H9 (cell line): ENCODE measurements around the gene PPFIA4. TPM values are rescaled to one million over a fixed set of nuclear protein-coding genes. Genes with fewer than 3 reads are reported as not detected.
A peak's percentile ranks its signal among the peaks of the same experiment; 100 is the strongest.

Experiments used
- DNase-seq: peaks from one replicate; pipeline ENCODE4 v3.0.0-alpha.2; 2017
- H2AFZ ChIP-seq: one replicate; pipeline ENCODE4 v1.6.1; 2013; ENCODE audit warnings: mild to moderate bottlenecking, low read length, control low read depth, moderate library complexity
- H2AK5ac ChIP-seq: 2 replicates; pipeline ENCODE4 v1.6.1; 2013; ENCODE audit warnings: low read length, control low read depth, mixed read lengths; ENCODE audit not compliant: insufficient read length
- H2BK120ac ChIP-seq: one replicate; pipeline ENCODE4 v1.6.1; 2013; ENCODE audit warnings: low read depth, mild to moderate bottlenecking, low read length, control low read depth, inconsistent platforms; ENCODE audit not compliant: poor library complexity, severe bottlenecking
- H2BK12ac ChIP-seq: 2 replicates; pipeline ENCODE4 v1.6.1; 2013; ENCODE audit warnings: low read length, control low read depth, mixed read lengths, low read depth; ENCODE audit not compliant: insufficient read length
- H2BK15ac ChIP-seq: 2 replicates; pipeline ENCODE4 v1.6.1; 2013; ENCODE audit warnings: low read depth, low read length, control low read depth
- H2BK20ac ChIP-seq: one replicate; pipeline ENCODE4 v1.6.1; 2013; ENCODE audit warnings: low read depth, mild to moderate bottlenecking, low read length, control low read depth, inconsistent platforms; ENCODE audit not compliant: poor library complexity, severe bottlenecking
- H2BK5ac ChIP-seq: 2 replicates; pipeline ENCODE4 v1.6.1; 2013; ENCODE audit warnings: low read length, control low read depth, mixed read lengths; ENCODE audit not compliant: insufficient read length
- H3K14ac ChIP-seq: 2 replicates; pipeline ENCODE4 v1.6.1; 2013; ENCODE audit warnings: low read length, control low read depth; ENCODE audit not compliant: insufficient read depth
- H3K18ac ChIP-seq: 2 replicates; pipeline ENCODE4 v1.6.1; 2013; ENCODE audit warnings: low read depth, mild to moderate bottlenecking, mixed read lengths, low read length, control low read depth; ENCODE audit not compliant: insufficient read length
- H3K23ac ChIP-seq: 2 replicates; pipeline ENCODE4 v1.6.1; 2013; ENCODE audit warnings: low read length, control low read depth, mixed read lengths, low read depth; ENCODE audit not compliant: insufficient read length
- H3K23me2 ChIP-seq: 2 replicates; pipeline ENCODE4 v1.6.1; 2013; ENCODE audit warnings: low read depth, mild to moderate bottlenecking, mixed read lengths, low read length, control low read depth; ENCODE audit not compliant: insufficient read length, poor library complexity, severe bottlenecking
- H3K27ac ChIP-seq: 2 replicates; pipeline ENCODE4 v1.5.1; 2013; ENCODE audit warnings: low read length, control low read depth, mixed read lengths, low read depth; ENCODE audit not compliant: insufficient read length
- H3K27me3 ChIP-seq: 2 replicates; pipeline ENCODE4 v1.6.1; 2013; ENCODE audit warnings: low read length, control low read depth, inconsistent platforms; ENCODE audit not compliant: insufficient read depth
- H3K4ac ChIP-seq: 2 replicates; pipeline ENCODE4 v1.6.1; 2013; ENCODE audit warnings: low read depth, mild to moderate bottlenecking, control low read depth, inconsistent platforms, low read length, moderate library complexity
- H3K4me1 ChIP-seq: 2 replicates; pipeline ENCODE4 v1.6.1; 2013; ENCODE audit warnings: low read length, control low read depth, inconsistent platforms; ENCODE audit not compliant: insufficient read depth
- H3K4me2 ChIP-seq: 2 replicates; pipeline ENCODE4 v1.6.1; 2013; ENCODE audit warnings: low read length, control low read depth, mixed read lengths; ENCODE audit not compliant: insufficient read length, insufficient read depth
- H3K56ac ChIP-seq: 2 replicates; pipeline ENCODE4 v1.6.1; 2013; ENCODE audit warnings: low read depth, mild to moderate bottlenecking, mixed read lengths, low read length, control low read depth; ENCODE audit not compliant: insufficient read length
- H3K79me1 ChIP-seq: 2 replicates; pipeline ENCODE4 v1.6.1; 2013; ENCODE audit warnings: low read depth, mild to moderate bottlenecking, moderate library complexity, low read length, control low read depth, inconsistent platforms; ENCODE audit not compliant: insufficient read depth, poor library complexity, severe bottlenecking
- H3K79me2 ChIP-seq: 2 replicates; pipeline ENCODE4 v1.6.1; 2013; ENCODE audit warnings: low read length, control low read depth, inconsistent platforms; ENCODE audit not compliant: insufficient read depth
- H3K9ac ChIP-seq: 2 replicates; pipeline ENCODE4 v1.6.1; 2013; ENCODE audit warnings: low read length, control low read depth, mixed read lengths; ENCODE audit not compliant: insufficient read length; ENCODE audit errors: extremely low read depth
- H3K9me3 ChIP-seq: one replicate; pipeline ENCODE4 v1.6.1; 2013; ENCODE audit warnings: low read depth, low read length, inconsistent platforms; ENCODE audit not compliant: control insufficient read depth
- H3T11ph ChIP-seq: one replicate; pipeline ENCODE4 v1.6.1; 2013; ENCODE audit warnings: mild to moderate bottlenecking, low read length, control low read depth, inconsistent platforms
- H4K20me1 ChIP-seq: one replicate; pipeline ENCODE4 v1.6.1; 2013; ENCODE audit not compliant: control insufficient read depth, insufficient read length, insufficient read depth
- H4K5ac ChIP-seq: 2 replicates; pipeline ENCODE4 v1.6.1; 2013; ENCODE audit warnings: low read depth, mild to moderate bottlenecking, mixed read lengths, low read length, control low read depth; ENCODE audit not compliant: insufficient read length
- H4K8ac ChIP-seq: replicated peaks from 2 replicates; pipeline ENCODE4 v1.6.1; 2013; ENCODE audit warnings: low read length, control low read depth, mixed read lengths, low read depth; ENCODE audit not compliant: insufficient read length
- H4K91ac ChIP-seq: 2 replicates; pipeline ENCODE4 v1.6.1; 2013; ENCODE audit warnings: low read depth, mild to moderate bottlenecking, moderate library complexity, mixed read lengths, low read length, control low read depth; ENCODE audit not compliant: insufficient read length
- H3K27ac Mint-ChIP-seq, 3 experiments: 2 replicates in 2 of 3; 3 replicates in 1 of 3; pipeline ENCODE4 v1.8.0; 2020 to 2021; ENCODE audit warnings: mixed read lengths in 3 of 3, mild to moderate bottlenecking in 1 of 3, moderate library complexity in 1 of 3
- H3K27me3 Mint-ChIP-seq: 2 replicates; pipeline ENCODE4 v1.8.0; 2021; ENCODE audit warnings: low read depth, mild to moderate bottlenecking, moderate library complexity, mixed read lengths
- H3K36me3 Mint-ChIP-seq, 3 experiments: 2 replicates in 2 of 3; 3 replicates in 1 of 3; pipeline ENCODE4 v1.8.0; 2020 to 2021; ENCODE audit warnings: low read depth in 3 of 3, mixed read lengths in 3 of 3; ENCODE audit not compliant: insufficient read depth in 1 of 3
- H3K4me1 Mint-ChIP-seq, 2 experiments: 2 replicates each; pipeline ENCODE4 v1.8.0; 2020; ENCODE audit warnings: mixed read lengths in 2 of 2
- H3K4me3 Mint-ChIP-seq, 2 experiments: 2 replicates in 1 of 2; 3 replicates in 1 of 2; pipeline ENCODE4 v1.8.0; 2020 to 2021; ENCODE audit warnings: mild to moderate bottlenecking in 2 of 2, mixed read lengths in 2 of 2, moderate library complexity in 1 of 2
- H3K9me3 Mint-ChIP-seq, 2 experiments: 2 replicates in 1 of 2; 3 replicates in 1 of 2; pipeline ENCODE4 v1.8.0; 2020; ENCODE audit warnings: mild to moderate bottlenecking in 2 of 2, mixed read lengths in 2 of 2, moderate library complexity in 1 of 2
- CTCF ChIP-seq: fragments of 200-600 bp; sonication (generic); conservative IDR thresholded peaks from 3 replicates; pipeline ENCODE4 v1.8.0; 2021; ENCODE audit warnings: antibody characterized with exemption, mild to moderate bottlenecking
- WGBS: extraction: QIAGEN DNeasy Blood & Tissue Kit; methylation state at CpG from one replicate; pipeline ENCODE4 v1.1.7; 2013; ENCODE audit warnings: missing lambda C conversion rate, low lambda C conversion rate, mixed read lengths; ENCODE audit not compliant: insufficient read length; ENCODE audit errors: extremely low coverage; 5-methylcytosine and 5-hydroxymethylcytosine counted together
- total RNA-seq: library from RNA; stranded (reverse); gene quantifications from 2 replicates; pipeline ENCODE4 v1.2.1, GENCODE V29; 2021

PPFIA4 gene
- total RNA-seq, 1 experiment from 2014 or later: 3.9 TPM

- no peak for TF ChIP-seq CTCF
Observed at GRCh38 chr1:203063287-203063686, 37.0 kb downstream of the PPFIA4 start.

More at GRCh38 chr1:203063287-203063686, 37.0 kb downstream of the PPFIA4 start:
- Histone ChIP-seq H3K27ac (no peak overlapping the region), H4K8ac (no peak overlapping the region), H3K27me3 (no peaks in the 10 kb centered on the region), H2AFZ (no peak overlapping the region), H3K18ac (no peak overlapping the region), H3K9ac (no peak overlapping the region), H3K4ac (no peak overlapping the region), H3K23me2 (no peaks in the 10 kb centered on the region), H2BK15ac (no peak overlapping the region), H3K23ac (no peak overlapping the region), H3K79me1 (no peaks in the 10 kb centered on the region), H2BK12ac (no peak overlapping the region), H2BK20ac (no peak overlapping the region), H4K20me1 (no peaks in the 10 kb centered on the region), H3K9me3 (no peaks in the 10 kb centered on the region), H2BK5ac (no peak overlapping the region), H3K79me2 (no peaks in the 10 kb centered on the region), H2BK120ac (no peak overlapping the region), H3K14ac (no peak overlapping the region), H4K91ac (no peak overlapping the region), H2AK5ac (no peak overlapping the region), H3K56ac (no peak overlapping the region), H3K4me1 (no peaks in the 10 kb centered on the region), H4K5ac (no peak overlapping the region), H3K4me2 (no peak overlapping the region), H3T11ph (no peak overlapping the region)
- Mint-ChIP-seq H3K27me3 (no peaks in the 10 kb centered on the region), H3K27ac (peak overlapping the region in 1 of 3 experiments; percentile 26; a peak in 1 of 7 replicates), H3K9me3 (peaks cover 2 to 3% of the 10 kb centered on the region in 2 experiments; a peak in 2 of 5 replicates), H3K36me3 (peaks cover 12 to 33% (median 33%) of the 10 kb centered on the region in 3 experiments), H3K4me1 (peaks cover 0 to 2% of the 10 kb centered on the region in 2 experiments; a peak in 1 of 4 replicates), H3K4me3 (no peak overlapping the region)
- DNase-seq: no peak
- WGBS: no CpG with 5 or more reads among the region's 8 CpGs
